ENCODE measurements around the gene RAMAC.
A peak's percentile ranks its signal among the peaks of the same experiment; 100 is the strongest.
"Not testable (repeated sequence)": the region's sequence is repeated elsewhere in the genome, so short reads cannot be mapped to it uniquely, and the experiment has no call there.

Gene RAMAC

GRCh38 chr15:82985688-82986441 is at the start of gene RAMAC:
RAMAC (plus strand) TSS chr15:82986210; CDS start chr15:82989019, 2,809 bp downstream.
- DNase-seq (ENCODE audit: low read depth, low spot score): peak; percentile 69

DNA sequence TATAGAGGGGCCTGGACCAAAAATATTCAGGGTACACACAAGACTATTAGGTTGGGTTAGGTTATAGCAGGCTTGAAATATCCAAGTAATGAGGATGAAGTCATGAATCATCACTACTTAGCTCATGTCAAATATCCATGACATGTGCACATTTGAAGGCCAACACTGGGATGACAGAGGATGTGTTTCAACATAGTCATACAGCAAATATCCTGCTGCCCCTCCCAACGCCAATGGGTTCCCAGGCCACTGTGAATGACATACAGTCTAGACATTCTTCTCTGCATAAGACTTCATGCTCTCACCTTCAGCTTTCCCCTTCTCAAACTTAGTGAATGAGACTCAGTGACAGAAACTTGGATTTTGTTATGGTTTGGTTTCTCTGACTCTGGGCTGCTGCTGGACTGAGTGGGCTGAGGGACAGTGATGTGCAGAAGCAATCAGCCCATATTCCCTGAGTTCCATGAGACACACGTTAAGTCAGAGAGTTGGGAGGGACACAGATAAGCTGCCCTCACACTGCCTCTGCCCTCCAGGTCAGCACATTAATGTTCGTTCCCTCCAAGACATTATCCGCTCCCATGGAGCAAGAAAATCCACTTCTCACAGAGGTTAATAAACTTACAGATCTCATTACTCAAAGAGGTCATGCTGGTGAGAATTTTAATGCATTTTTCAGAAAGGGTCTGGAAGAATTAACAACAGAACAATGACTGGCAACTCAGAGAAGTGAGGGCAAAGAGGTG is 48.9 kb upstream of the RAMAC start:
- DNase-seq (ENCODE audit: low read depth, low spot score): no peak

- DNase-seq (ENCODE audit: low read depth, low spot score): no peak
Measured at GRCh38 chr15:82937712-82938058, 48.3 kb upstream of the RAMAC start.

DNA sequence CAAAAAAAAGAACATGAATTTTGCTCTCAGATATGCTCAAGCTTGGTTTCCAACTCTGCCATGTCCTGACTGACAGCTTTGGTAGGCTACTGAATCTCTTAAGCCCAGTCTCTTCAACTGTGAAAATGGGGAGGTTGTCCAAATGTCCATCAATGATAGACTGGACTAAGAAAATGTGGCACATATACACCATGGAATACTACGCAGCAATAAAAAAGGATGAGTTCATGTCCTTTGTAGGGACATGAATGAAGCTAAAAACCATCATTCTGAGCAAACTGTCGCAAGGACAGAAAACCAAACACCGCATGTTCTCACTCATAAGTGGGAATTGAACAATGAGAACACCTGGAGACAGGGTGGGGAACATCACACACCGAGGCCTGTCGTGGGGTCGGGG is 46.3 kb upstream of the RAMAC start:
- not testable (repeated sequence) for DNase-seq (ENCODE audit: low read depth, low spot score)

DNA sequence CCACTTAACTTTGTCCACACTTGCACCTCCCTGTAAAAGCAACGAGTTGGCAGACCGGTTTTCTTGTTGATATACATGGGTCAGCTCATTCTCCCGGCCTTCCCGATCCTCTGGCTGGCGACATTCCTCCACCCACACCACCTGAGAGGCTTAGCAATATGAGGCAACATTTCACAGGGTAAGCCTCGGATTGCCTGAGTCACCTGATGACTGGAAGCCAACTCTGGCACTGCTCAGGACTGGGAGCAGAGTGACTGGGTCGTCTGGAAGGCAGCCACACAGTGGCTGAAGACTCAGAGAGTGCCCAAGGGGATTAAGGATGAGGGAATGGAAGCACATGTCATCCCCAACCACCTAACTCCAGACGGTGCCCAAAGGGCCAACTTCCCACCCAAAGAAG is 43.3 kb upstream of the RAMAC start:
- no peak for DNase-seq (ENCODE audit: low read depth, low spot score)

GRCh38 chr15:82943176-82943575 is 42.8 kb upstream of the RAMAC start:
- DNase-seq (ENCODE audit: low read depth, low spot score): no peak

- DNase-seq (ENCODE audit: low read depth, low spot score): no peak
Measured at GRCh38 chr15:82944056-82944455, 42.0 kb upstream of the RAMAC start.

DNA sequence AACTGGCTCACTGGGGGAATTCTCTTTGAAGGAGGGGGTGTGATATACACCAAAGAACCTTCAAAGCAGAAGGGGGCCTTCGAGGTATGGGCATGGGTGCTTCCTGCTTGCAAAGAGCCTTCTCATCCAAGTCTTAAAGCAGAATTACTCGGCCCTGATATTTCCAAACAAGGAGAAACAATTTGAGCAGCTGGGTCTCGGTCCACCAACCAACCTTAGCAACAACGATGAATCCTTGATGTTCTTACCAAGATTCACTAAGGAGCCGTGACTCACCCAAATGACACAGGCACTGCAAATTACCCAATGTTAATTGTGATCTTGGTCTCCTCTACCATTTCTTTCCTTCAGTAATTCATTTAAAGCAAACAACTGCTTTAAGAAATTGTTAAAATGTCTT is 41.2 kb upstream of the RAMAC start:
- no peak for DNase-seq (ENCODE audit: low read depth, low spot score)

- DNase-seq (ENCODE audit: low read depth, low spot score): no peak
Measured at GRCh38 chr15:82945326-82945725, 40.7 kb upstream of the RAMAC start.

DNA sequence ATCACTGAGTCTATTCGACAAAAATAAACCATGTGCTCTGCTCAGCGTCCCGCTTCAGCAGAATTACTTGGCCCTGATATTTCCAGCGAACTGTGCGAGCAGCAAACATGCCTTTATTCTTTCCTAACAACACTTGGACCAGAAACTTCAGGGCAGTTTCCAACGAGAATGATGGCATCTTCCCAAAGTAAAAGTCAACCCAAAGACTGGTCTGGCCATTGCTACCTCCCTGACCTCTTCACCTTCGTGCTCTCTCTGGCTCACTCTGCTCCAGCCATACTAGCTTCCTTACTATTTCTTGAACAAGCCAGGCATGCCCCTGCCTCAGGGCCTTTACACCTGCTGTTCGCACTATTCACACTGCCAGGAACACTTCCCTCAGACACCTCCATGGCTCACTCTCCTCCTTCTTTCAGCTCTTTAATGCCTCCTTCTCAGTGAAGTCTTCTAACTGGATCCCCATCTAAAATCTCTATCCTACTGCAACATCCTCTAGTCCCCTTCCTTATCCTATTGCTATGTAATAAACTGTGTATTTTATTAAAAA is 39.8 kb upstream of the RAMAC start:
- no peak for DNase-seq (ENCODE audit: low read depth, low spot score)

- no peak for DNase-seq (ENCODE audit: low read depth, low spot score)
Measured at GRCh38 chr15:82950295-82950694, 35.7 kb upstream of the RAMAC start.

DNA sequence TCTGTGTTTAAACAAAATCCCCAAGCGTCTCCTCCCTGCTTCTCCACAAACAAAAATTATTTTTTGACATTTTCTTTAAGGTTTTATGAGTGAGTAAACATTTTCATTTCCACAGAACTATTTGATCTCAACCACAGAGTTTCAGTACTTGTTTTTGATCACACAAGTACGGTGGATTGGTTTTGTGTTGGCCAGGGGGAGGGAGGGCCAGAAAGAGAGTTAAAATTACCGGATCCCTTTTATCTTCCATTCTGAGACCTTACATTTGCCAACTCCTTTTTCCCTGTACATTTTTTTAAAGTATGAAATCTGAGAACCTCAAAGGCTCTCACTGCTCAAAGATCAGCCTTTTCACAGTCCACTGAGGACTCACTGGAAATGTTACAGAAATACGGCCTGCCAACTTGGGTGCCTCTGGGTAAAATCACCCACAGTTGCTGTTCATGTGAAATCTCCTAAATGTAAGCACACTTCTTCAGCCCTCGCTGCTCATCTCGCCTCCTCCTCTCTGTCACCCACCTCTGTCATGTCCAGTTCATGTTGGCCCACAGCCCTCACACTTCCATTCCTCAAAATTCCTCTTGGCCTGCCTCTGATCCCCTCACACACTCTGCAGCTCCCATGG is 35.2 kb upstream of the RAMAC start:
- no peak for DNase-seq (ENCODE audit: low read depth, low spot score)

DNA sequence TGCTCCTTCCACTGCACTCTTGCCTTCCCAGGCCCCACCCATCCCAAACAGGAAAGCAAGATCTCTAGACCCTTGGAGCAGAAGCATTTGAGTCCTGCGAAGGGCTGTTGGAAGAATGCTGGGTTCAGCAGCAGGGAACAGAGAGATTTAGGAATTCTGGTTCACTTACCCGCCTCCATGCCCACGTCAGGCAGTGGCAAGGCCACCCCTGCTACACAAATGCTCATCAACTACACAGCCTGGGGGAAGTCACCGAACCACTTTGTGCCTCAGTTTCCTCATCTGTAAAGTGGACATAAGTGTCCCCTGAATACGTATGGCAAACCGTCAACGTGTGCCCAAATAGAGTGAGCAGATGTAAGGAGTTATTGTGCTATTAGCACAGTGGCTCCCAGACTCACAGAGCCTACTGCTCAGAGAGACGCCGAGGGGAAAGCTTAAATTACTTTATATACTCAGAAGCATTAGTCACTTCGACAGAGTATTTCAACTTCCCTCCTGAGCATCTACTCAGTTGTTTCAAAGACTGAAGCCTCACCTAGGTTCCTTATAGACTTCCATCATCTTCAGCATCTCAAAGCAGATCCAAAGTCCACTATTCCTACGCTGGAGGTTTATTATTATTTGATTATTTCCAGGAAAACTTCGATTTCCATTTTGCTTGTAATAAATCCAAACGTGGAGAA is 34.4 kb upstream of the RAMAC start:
- no peak for DNase-seq (ENCODE audit: low read depth, low spot score)

- DNase-seq (ENCODE audit: low read depth, low spot score): no peak
Measured at GRCh38 chr15:82952158-82953081, 33.6 kb upstream of the RAMAC start, which contains the start of gene HOMER2. HOMER2 (minus strand) TSS chr15:82952720; CDS start chr15:82952535, 185 bp downstream.

GRCh38 chr15:82958638-82959037 is 27.4 kb upstream of the RAMAC start:
- DNase-seq (ENCODE audit: low read depth, low spot score): no peak

DNA sequence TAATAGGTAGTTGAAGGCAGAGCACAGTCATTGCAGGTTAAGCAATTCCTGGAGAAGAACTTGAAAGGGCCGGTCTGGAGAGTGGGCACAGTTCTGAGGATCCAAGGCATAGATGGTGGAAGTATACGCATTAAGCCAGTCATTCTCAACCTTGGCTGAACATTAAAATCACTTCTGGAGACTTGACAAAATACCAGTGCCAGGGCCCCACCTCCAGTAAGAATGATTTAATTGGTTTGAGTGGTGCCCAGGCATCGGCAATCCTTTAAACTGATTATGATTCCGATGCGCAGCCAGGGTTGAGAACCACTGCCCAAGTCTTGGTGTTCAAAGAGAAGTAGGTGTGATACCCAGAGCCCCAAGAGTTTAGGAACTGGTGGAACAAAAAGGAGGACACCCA is 26.6 kb upstream of the RAMAC start:
- DNase-seq (ENCODE audit: low read depth, low spot score): no peak

DNA sequence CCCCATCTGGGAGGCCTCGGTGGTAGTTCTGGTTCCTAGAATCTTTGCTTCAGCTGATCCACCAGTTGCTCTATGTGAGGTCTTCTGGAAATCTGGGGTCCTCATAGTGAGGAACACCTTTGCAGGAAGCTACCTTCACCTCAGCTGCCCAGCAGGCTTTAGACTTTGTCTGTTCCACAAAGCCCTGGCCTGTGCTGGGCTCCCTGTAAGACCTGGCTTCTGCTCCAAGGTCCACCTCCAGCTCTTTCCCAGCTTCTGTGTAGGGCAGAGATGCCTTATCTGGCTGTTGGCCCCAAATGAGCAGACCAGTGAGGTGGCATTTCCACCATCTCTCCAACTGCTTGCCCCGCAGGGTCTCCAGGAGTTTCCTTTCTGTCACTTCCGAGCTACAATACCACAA is 25.2 kb upstream of the RAMAC start:
- no peak for DNase-seq (ENCODE audit: low read depth, low spot score)

GRCh38 chr15:82963471-82964341 is 22.3 kb upstream of the RAMAC start:
- no peak for DNase-seq (ENCODE audit: low read depth, low spot score)

- no peak for DNase-seq (ENCODE audit: low read depth, low spot score)
Measured at GRCh38 chr15:82964890-82965289, 21.1 kb upstream of the RAMAC start.

DNA sequence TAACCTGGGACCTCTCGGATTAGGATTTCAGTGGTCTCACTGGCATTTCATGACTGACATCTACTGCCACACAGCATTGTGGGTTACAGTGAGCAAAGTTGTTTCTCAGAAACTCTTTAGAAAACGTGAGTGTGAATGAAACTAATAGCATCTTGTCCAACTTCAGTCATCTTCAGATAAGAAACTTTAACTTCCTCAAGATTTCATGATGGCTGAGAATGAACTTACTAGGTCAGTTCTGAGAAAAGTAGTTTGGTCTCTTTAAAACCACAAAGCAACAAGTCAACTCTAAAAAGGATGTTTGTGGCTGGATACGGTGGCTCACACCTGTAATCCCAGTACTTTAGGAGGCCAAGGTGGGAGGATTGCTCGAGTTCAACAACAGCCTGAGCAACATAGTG is 19.3 kb upstream of the RAMAC start:
- no peak for DNase-seq (ENCODE audit: low read depth, low spot score)

Measured in iPS DF 19.7 (cell line).